Astrocyte (in vitro differentiated cells and primary cell): ENCODE results near the gene PRTN3. TPM values are rescaled to one million over a fixed set of nuclear protein-coding genes. Genes with fewer than 3 reads are reported as not detected.
"Not testable (repeated sequence)": the region's sequence is repeated elsewhere in the genome, so short reads cannot be mapped to it uniquely, and the experiment has no call there.

Source experiments
- DNase-seq: peaks from one replicate; pipeline ENCODE4 v3.0.0-alpha.2; 2010; ENCODE audit warnings: low read depth
- FAIRE-seq: peaks from 2 replicates; lab custom pipeline; 2011; peaks lifted over from hg19 to GRCh38; lab: Jason Lieb, UNC
- H2AFZ ChIP-seq: 2 replicates; pipeline ENCODE4 v1.6.0; 2012; ENCODE audit warnings: low read depth, low read length, inconsistent platforms
- H3K27ac ChIP-seq: 2 replicates; pipeline ENCODE4 v1.5.1; 2011; ENCODE audit warnings: low read depth, low read length, inconsistent platforms
- H3K27me3 ChIP-seq: 2 replicates; pipeline ENCODE4 v1.6.0; 2011; ENCODE audit warnings: low read length, inconsistent platforms; ENCODE audit not compliant: insufficient read depth
- H3K36me3 ChIP-seq: 2 replicates; pipeline ENCODE4 v1.5.1; 2011; ENCODE audit warnings: low read length, inconsistent platforms; ENCODE audit not compliant: insufficient read depth
- H3K4me1 ChIP-seq: 2 replicates; pipeline ENCODE4 v1.5.1; 2011; ENCODE audit warnings: low read length, inconsistent platforms; ENCODE audit not compliant: insufficient read depth
- H3K4me2 ChIP-seq: 2 replicates; pipeline ENCODE4 v1.6.0; 2012; ENCODE audit warnings: low read length, inconsistent platforms
- H3K4me3 ChIP-seq: 2 replicates; pipeline ENCODE4 v1.5.1; 2011; ENCODE audit warnings: low read depth, mild to moderate bottlenecking, low read length, inconsistent platforms; ENCODE audit not compliant: insufficient read depth
- H3K79me2 ChIP-seq: 2 replicates; pipeline ENCODE4 v1.6.0; 2012; ENCODE audit warnings: mild to moderate bottlenecking, low read length, inconsistent platforms; ENCODE audit not compliant: insufficient read depth
- H3K9ac ChIP-seq: 2 replicates; pipeline ENCODE4 v1.6.0; 2012; ENCODE audit warnings: mild to moderate bottlenecking, low read length, inconsistent platforms
- H3K9me3 ChIP-seq: 2 replicates; pipeline ENCODE4 v1.5.1; 2012; ENCODE audit warnings: low read depth, mild to moderate bottlenecking, low read length, inconsistent platforms; ENCODE audit not compliant: insufficient read depth
- H4K20me1 ChIP-seq: 2 replicates; pipeline ENCODE4 v1.6.0; 2012; ENCODE audit warnings: low read length, inconsistent platforms; ENCODE audit not compliant: insufficient read depth
- H3K27ac Mint-ChIP-seq: one replicate; pipeline ENCODE4 v1.8.0; 2021; ENCODE audit warnings: mild to moderate bottlenecking, mixed read lengths; ENCODE audit not compliant: unreplicated experiment
- H3K27me3 Mint-ChIP-seq: one replicate; pipeline ENCODE4 v1.8.0; 2021; ENCODE audit warnings: low read depth, mixed read lengths; ENCODE audit not compliant: unreplicated experiment
- H3K36me3 Mint-ChIP-seq: one replicate; pipeline ENCODE4 v1.8.0; 2021; ENCODE audit warnings: low read depth, mixed read lengths; ENCODE audit not compliant: unreplicated experiment
- H3K4me1 Mint-ChIP-seq: one replicate; pipeline ENCODE4 v1.8.0; 2021; ENCODE audit warnings: low read depth, mixed read lengths; ENCODE audit not compliant: unreplicated experiment
- H3K4me3 Mint-ChIP-seq: one replicate; pipeline ENCODE4 v1.8.0; 2021; ENCODE audit warnings: mild to moderate bottlenecking, moderate library complexity, mixed read lengths; ENCODE audit not compliant: unreplicated experiment
- H3K9me3 Mint-ChIP-seq: one replicate; pipeline ENCODE4 v1.8.0; 2021; ENCODE audit warnings: mild to moderate bottlenecking, mixed read lengths; ENCODE audit not compliant: unreplicated experiment
- CTCF ChIP-seq: IDR thresholded peaks from 2 replicates; pipeline ENCODE4 v1.5.1; 2011; ENCODE audit warnings: low read depth, mild to moderate bottlenecking, inconsistent platforms, low read length, moderate library complexity; ENCODE audit not compliant: insufficient read depth
- EZH2 ChIP-seq: IDR thresholded peaks from 2 replicates; pipeline ENCODE4 v1.6.1; 2012; ENCODE audit warnings: mild to moderate bottlenecking, low read length, inconsistent platforms; ENCODE audit not compliant: insufficient read depth
- total RNA-seq: library from RNA; stranded (reverse); gene quantifications from 2 replicates; pipeline ENCODE4 v1.2.1, GENCODE V29; 2021

Gene PRTN3
- total RNA-seq, 1 donor from 2014 or later, result not detected

- FAIRE-seq, result no peak
- Histone ChIP-seq H3K36me3 (no peaks in the 10 kb centered on the region), H3K4me1 (no peaks in the 10 kb centered on the region), H3K79me2 (no peaks in the 10 kb centered on the region), H3K4me2 (no peak overlapping the region), H3K9me3 (no peaks in the 10 kb centered on the region), H2AFZ (no peak overlapping the region), H4K20me1 (no peaks in the 10 kb centered on the region), H3K9ac (no peak overlapping the region), H3K27ac (no peak overlapping the region), H3K4me3 (no peak overlapping the region), H3K27me3 (peaks cover 22% of the 10 kb centered on the region)
- peaks cover 30% of the 10 kb centered on the region for H3K27me3 Mint-ChIP-seq
- peak overlapping the region; percentile 44 for H3K27ac Mint-ChIP-seq
- TF ChIP-seq EZH2, result no peak
- no peak for TF ChIP-seq CTCF
- H3K36me3 Mint-ChIP-seq, result no peaks in the 10 kb centered on the region
- H3K4me1 Mint-ChIP-seq, result no peaks in the 10 kb centered on the region
- DNase-seq, result no peak
- no peaks in the 10 kb centered on the region for H3K9me3 Mint-ChIP-seq
- H3K4me3 Mint-ChIP-seq, result no peak overlapping the region
Measured at GRCh38 chr19:845707-846521, 5.1 kb downstream of the PRTN3 start.

GRCh38 chr19:848386-848921 is 7.7 kb downstream of the PRTN3 start:
- Histone ChIP-seq H3K79me2 (no peaks in the 10 kb centered on the region), H3K9ac (no peak overlapping the region), H2AFZ (no peak overlapping the region), H3K27me3 (peaks cover 16% of the 10 kb centered on the region), H3K4me3 (no peak overlapping the region), H3K4me2 (no peak overlapping the region), H4K20me1 (no peaks in the 10 kb centered on the region), H3K27ac (no peak overlapping the region), H3K4me1 (no peaks in the 10 kb centered on the region), H3K36me3 (no peaks in the 10 kb centered on the region), H3K9me3 (no peaks in the 10 kb centered on the region)
- no peaks in the 10 kb centered on the region for H3K4me1 Mint-ChIP-seq
- no peaks in the 10 kb centered on the region for H3K36me3 Mint-ChIP-seq
- DNase-seq (no peak), FAIRE-seq (no peak)
- no peak overlapping the region for H3K27ac Mint-ChIP-seq
- H3K27me3 Mint-ChIP-seq, result peaks cover 23% of the 10 kb centered on the region
- H3K4me3 Mint-ChIP-seq, result no peak overlapping the region
- TF ChIP-seq EZH2, result no peak
- no peaks in the 10 kb centered on the region for H3K9me3 Mint-ChIP-seq

- H3K9ac ChIP-seq, H4K20me1 ChIP-seq, H3K4me1 Mint-ChIP-seq, H3K4me3 ChIP-seq, H3K79me2 ChIP-seq, FAIRE-seq, H3K27ac ChIP-seq, DNase-seq, H3K9me3 ChIP-seq, H3K4me1 ChIP-seq, H3K36me3 Mint-ChIP-seq, H3K4me2 ChIP-seq, H2AFZ ChIP-seq, H3K9me3 Mint-ChIP-seq, H3K36me3 ChIP-seq, H3K4me3 Mint-ChIP-seq: not testable (repeated sequence)
- peaks cover 23% of the 10 kb centered on the region for H3K27me3 Mint-ChIP-seq
- H3K27me3 ChIP-seq, result peaks cover 13% of the 10 kb centered on the region
- H3K27ac Mint-ChIP-seq, result peak overlapping the region; percentile 26
Measured at GRCh38 chr19:849195-849594, 8.4 kb downstream of the PRTN3 start.
